GM21390 (cell line): Measurements from ENCODE around the gene PDGFA.
"Not testable (repeated sequence)": the region's sequence is repeated elsewhere in the genome, so short reads cannot be mapped to it uniquely, and the experiment has no call there.

ENCODE experiments used
- ATAC-seq: cut with Tn5 transposase; IDR thresholded peaks from one replicate; pipeline ENCODE4 v1.9.1; 2021; ENCODE audit not compliant: unreplicated experiment

Gene PDGFA

GRCh38 chr7:552151-552867 is 32.7 kb upstream of the PDGFA start:
- ATAC-seq: not testable (repeated sequence)

GRCh38 chr7:551615-551970 is 31.9 kb upstream of the PDGFA start:
- ATAC-seq: not testable (repeated sequence)

DNA sequence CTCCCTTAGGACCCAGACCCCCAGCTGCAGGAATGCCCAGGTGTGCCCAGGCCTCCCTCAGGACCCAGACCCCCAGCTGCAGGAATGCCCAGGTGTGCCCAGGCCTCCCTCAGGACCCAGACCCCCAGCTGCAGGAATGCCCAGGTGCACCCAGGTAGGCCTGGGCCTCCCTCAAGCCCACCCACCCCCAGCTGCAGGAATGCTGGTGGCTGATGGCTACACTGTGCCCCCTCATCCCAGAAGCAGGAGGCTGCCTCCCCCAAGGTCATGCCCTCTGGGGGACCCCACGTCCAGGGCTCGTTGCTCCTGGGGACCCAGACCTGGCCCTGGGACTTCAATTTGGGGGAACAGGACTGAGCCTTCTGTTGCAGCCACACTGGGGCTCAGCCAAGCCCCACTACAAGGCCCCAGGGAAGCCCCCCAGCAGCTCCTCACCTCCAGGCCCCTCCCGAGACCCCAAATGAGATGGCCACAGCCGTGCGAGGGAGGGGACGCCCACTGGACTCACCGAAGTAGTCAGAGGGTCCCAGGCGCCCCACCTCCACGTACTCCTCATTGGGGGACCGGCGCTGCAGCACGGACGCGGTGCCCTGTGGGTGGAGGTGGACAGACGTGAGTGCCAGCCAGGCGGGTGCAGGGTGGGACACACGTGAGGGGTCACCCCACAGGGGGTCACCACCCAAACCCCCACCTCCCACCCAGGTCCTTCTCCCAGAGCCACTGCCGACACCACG is 31.4 kb upstream of the PDGFA start:
- no peak for ATAC-seq

GRCh38 chr7:549891-550625 is 30.4 kb upstream of the PDGFA start:
- ATAC-seq: no peak

- no peak for ATAC-seq
These were observed 29.6 kb upstream of the PDGFA start for GRCh38 chr7:549066-549890.

DNA sequence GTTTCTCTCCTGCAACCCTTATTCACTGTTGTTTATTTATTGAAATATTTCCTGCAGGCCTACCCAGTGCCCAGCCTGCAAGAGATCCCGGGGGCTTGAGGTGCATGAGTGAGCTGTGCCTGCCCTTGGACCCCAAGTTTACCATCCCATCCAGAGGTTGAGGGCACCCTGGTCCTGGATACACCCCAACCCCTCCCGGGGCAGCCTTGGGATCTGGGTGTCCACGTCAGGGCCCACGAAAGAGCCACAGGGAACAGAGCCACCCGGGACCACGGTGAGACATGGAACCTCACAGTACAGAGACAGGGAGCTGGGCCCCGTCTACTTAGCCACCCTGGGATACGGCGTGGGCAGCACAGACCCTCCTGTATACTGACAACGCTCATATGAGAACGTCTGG is 28.8 kb upstream of the PDGFA start:
- no peak for ATAC-seq

DNA sequence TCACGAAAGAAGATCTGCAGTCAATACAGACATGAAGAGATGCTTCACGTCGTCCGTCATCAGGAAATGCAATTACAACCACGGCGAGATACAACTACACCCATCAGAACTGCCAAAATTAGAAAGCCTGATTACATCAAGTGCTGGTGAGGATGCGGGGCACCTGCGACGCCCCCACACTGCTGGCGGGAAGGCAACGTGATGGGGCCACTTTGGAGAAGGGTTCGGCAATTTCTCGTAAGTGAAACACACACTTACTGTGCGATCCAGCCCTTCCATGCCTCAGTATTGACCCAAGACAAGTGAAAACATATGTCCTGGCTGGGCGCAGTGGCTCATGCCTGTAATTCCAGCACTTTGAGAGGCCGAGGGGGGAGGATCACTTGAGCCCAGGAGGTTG is 25.8 kb upstream of the PDGFA start:
- ATAC-seq: no peak

DNA sequence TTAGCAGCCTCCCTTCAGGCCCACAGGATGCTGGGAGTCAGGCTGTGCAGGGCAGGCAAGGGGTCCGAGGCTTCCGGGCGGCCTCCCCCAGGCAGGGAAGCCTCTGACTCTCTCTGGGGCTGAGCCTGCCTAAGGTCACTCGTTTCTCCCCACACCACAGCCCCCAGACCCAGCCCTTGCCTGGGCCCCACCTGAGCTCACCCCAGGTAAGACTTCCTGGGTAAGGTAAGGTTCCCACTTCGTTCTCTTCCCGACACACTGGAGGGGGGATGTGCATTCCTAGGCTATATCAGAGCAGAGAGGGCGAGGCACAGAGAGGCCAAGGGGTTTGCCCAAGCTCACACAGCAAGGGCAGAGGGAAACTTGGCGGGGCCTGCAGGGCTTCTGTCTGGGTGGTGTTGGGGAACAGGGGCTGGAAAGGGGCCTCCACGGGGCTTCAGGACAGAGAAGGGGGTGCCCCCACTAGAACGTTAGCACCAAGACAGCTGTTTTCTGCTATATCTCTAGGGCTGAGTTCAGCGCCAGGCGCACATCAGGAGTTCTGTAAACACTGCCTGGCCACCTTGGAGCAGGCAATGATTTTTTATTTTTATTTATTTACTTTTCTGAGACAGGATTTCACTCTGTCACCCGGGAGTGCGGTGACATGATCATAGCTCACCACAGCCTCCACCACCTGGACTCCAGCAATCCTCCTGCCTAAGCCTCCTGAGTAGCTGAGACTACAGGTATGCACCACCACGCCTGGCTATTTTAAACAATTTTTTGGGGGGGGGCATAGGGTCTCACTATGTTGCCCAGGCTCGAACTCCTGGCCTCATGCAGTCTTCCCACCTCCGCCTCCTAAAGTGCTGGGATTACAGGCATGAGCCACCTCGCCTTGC is 24.9 kb upstream of the PDGFA start:
- ATAC-seq: no peak

DNA sequence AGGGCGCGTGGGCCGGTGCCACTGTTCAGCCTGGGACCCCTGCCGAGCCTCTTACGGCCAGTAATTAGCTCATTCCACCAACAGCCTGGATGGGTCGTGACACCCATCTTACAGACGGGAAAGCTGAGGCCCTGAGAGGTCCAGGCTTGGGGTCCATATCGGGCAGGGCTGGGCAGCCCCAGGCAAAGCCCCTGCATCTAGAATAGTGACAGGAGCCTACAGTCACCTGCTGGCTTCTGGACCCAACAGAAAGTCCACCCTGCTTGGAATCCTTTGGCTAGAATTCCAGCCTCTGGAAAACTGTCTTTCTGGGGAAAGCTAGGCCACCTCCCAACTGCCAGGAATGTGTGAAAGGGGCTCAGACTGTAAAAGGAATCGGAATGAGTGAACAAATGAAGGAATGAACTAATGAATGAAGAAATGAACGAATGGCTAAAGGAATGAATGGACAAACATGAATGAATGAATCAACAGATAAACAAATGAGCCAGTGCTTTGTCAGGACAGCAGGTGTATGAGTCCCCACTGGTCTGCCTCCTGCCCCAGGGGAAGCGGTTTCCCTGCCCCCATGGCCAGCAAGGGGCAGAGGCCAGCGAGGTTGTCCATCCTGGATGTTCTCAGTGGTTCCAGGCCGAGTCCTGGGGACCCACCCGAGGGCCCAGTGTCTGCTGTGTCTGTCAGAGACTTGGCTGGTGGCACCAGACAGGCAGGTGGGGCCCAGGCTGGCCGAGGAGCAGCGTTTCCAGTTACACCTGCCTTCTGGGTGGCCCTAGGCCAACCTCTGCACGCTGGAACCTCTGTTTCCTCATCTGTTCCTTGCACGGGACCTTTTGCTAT is 24.1 kb upstream of the PDGFA start:
- ATAC-seq: no peak

DNA sequence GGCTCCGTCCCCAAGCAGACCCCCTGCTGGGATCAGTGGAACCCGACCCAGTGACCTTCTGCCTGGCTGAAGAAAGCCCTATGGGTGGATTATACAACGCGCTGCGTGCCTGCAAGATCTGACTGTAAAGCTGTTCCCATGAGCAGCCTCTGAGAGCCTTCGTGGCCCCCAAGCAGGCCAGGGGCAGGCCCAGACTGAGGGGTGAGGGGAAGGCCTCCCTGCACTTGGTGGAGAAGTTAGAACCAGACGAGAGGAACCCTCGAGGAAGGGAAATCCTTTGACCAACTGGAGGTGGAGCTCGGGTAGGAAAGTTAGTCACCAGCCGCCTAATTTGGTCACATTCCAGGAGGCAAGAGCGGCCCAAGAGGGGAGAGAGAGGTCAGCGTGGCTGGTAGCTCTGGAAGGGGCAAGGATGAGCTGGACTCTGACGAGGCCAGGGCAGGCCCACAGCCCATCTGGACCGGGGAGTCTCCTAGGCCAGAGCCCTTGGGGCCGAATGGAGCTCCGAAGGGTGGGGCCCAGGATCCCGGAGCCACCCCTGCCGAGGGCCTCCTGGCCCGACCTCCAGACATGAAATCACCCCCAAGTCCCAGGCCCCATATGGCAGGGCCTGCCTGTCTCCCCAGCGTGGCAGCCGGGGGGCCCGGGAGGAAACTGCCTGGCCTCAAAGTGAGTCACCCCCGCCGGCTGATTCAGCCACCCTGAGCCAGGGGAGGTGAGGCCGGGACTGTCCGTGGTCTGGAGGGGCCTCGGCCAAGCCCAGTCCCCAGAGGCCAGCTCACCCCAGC is 23.3 kb upstream of the PDGFA start:
- no peak for ATAC-seq

GRCh38 chr7:542131-542712 is 22.6 kb upstream of the PDGFA start:
- ATAC-seq: no peak

DNA sequence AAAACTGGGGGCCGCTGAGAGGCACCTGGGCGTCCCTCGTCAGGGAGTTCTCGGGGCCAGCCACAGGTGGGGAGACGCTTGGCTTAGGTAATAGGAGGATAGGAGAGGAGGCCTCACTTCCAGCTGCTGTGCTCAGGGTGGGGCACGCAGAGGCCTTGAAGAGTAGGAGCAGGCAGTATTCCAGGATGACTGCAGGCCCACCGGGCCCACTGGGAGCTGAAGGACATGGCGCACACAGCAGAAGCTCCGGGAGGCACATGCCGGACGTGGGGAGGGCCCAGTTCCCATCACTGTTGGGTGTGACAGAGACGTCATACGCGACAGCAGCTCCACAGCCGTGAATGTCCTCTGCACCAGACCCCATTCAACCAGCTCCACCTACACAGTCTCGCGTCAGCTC is 22.0 kb upstream of the PDGFA start:
- no peak for ATAC-seq

- no peak for ATAC-seq
These were observed 21.4 kb upstream of the PDGFA start for GRCh38 chr7:540997-541396.

GRCh38 chr7:540579-540978 is 20.9 kb upstream of the PDGFA start:
- no peak for ATAC-seq

DNA sequence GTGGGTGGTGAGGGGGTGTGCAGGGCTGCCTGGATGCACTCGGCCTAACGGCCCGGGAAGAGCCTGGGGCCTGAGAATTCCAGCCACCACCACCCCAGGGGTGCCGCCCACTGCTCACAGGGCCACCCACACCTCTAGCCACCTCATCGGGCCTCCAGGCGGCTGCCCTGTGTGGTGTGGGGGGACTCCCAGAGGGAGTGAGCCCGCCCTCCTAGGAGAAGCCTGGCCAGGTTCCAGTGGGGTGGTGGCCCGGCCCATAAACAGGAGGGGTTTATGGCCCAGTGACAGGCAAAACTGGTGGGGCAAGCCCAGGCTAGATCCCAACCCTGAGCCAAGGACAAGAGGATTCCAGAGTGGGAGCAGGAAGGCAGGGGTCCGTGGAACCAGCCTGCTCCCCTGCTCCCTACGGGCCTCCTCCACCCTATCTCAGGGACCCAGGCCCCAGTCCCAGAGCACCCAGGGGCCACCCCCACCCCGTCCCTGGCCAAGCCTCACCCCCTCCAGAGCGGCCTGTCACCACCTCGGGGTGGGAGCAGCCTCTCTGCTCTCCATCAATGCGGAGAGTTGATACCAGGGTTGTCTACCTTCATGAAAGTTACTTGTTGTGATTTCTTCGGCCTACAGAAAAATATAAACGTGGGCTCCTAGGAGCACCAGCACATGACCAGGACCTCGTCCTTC is 20.2 kb upstream of the PDGFA start:
- ATAC-seq: no peak

- ATAC-seq: no peak
These were observed 19.4 kb upstream of the PDGFA start for GRCh38 chr7:538764-539685.
